ENCODE measurements around the gene BHLHE23.

The BHLHE23 gene

DNA sequence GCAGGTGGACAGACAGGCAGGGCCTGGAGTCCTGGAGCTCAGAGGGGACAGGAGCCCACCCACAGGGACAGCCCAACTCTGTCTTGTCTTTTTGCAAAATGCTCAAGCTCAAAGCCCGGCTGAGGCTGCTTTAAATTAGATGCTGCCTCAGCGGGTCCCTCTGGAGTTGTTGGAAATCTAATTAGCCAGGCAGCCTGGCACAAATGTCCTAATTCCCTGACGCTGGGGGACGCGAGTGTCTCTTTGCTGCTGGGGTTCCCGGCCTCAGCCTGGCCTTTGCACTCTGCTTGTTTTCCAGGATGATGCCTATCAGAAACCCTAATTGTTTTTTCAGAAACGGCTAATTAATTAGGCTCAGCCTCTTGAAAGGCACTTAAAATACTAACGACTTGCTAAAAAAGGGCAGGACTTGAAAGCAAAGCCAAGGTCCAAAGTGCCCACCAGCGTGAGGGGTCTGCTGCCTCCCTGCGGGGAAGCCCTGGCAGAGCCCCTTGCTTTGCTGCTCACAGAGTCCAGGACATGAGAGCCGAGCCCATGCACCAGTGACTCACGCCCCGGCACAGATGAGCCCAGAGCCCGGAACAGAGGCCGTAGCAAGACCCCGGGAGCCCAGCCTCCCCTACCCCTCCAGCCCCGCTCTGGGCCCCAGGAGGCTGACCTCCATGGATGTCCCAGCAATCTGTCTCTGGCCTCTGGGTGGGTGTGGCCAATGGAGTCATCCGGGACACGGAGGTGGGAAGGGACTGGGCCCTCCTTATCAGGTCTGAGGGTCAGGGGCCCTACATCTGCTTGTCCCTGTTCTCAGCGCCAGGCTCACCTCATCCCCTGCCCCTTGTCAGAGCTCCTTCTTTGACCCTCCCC, 46.0 kb upstream of the BHLHE23 start:
- in situ Hi-C loops (cut with MboI; ENCODE audit: low sequenced_read_pairs, unreplicated experiment): no loop called here
- TF ChIP-seq, protein P1, sequence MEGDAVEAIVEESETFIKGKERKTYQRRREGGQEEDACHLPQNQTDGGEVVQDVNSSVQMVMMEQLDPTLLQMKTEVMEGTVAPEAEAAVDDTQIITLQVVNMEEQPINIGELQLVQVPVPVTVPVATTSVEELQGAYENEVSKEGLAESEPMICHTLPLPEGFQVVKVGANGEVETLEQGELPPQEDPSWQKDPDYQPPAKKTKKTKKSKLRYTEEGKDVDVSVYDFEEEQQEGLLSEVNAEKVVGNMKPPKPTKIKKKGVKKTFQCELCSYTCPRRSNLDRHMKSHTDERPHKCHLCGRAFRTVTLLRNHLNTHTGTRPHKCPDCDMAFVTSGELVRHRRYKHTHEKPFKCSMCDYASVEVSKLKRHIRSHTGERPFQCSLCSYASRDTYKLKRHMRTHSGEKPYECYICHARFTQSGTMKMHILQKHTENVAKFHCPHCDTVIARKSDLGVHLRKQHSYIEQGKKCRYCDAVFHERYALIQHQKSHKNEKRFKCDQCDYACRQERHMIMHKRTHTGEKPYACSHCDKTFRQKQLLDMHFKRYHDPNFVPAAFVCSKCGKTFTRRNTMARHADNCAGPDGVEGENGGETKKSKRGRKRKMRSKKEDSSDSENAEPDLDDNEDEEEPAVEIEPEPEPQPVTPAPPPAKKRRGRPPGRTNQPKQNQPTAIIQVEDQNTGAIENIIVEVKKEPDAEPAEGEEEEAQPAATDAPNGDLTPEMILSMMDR (IDR thresholded peaks at IDR 0.05; ENCODE audit: borderline replicate concordance, control extremely low read depth, extremely low read depth, insufficient read depth, missing control alignments): no peak
- no peak for DNase-seq (ENCODE audit: low spot score)

GRCh38 chr20:63051911-63052310, 45.1 kb upstream of the BHLHE23 start:
- in situ Hi-C loops (cut with MboI; ENCODE audit: low sequenced_read_pairs, unreplicated experiment): no loop called here
- DNase-seq (ENCODE audit: low spot score): no peak
- TF ChIP-seq, protein P1 (IDR thresholded peaks at IDR 0.05; ENCODE audit: borderline replicate concordance, control extremely low read depth, extremely low read depth, insufficient read depth, missing control alignments): no peak

DNA sequence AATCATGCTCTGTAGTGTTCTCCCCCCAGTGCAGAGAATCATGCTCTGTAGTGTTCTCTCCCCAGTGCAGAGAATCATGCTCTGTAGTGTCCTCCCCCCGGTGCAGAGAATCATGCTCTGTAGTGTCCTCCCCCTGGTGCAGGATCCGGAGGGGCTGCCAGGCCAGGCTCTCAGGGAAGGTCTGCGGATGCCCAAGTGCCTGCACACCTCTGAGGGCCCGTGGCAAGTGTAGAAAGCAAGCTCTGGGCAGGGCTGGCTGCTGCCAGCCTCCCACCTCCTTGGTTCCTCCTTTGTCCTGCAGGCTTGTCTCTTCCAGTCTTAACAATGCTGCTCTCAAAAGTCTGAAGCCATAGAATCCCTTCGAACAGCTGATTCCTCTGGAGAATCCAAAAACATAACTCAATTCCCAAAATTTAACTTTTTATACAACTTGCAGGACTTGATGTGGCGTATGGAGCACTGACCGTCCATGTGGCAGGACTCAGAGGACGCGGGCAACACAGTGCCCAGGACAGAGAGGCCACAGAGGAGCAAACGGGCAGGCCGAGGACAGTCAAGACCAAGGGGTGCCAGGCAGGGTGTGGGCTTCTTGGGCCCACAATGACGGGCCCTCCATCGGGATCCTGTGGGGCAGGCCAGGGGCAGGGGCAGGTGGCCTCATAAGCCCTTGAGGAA, 44.6 kb upstream of the BHLHE23 start:
- TF ChIP-seq, protein P1 (IDR thresholded peaks at IDR 0.05; ENCODE audit: borderline replicate concordance, control extremely low read depth, extremely low read depth, insufficient read depth, missing control alignments): no peak
- in situ Hi-C loops (cut with MboI; ENCODE audit: low sequenced_read_pairs, unreplicated experiment): no loop called here
- no peak for DNase-seq (ENCODE audit: low spot score)

GRCh38 chr20:63050406-63050805, 43.6 kb upstream of the BHLHE23 start:
- in situ Hi-C loops (cut with MboI; ENCODE audit: low sequenced_read_pairs, unreplicated experiment): no loop called here
- TF ChIP-seq, protein P1 (IDR thresholded peaks at IDR 0.05; ENCODE audit: borderline replicate concordance, control extremely low read depth, extremely low read depth, insufficient read depth, missing control alignments): no peak
- no peak for DNase-seq (ENCODE audit: low spot score)

DNA sequence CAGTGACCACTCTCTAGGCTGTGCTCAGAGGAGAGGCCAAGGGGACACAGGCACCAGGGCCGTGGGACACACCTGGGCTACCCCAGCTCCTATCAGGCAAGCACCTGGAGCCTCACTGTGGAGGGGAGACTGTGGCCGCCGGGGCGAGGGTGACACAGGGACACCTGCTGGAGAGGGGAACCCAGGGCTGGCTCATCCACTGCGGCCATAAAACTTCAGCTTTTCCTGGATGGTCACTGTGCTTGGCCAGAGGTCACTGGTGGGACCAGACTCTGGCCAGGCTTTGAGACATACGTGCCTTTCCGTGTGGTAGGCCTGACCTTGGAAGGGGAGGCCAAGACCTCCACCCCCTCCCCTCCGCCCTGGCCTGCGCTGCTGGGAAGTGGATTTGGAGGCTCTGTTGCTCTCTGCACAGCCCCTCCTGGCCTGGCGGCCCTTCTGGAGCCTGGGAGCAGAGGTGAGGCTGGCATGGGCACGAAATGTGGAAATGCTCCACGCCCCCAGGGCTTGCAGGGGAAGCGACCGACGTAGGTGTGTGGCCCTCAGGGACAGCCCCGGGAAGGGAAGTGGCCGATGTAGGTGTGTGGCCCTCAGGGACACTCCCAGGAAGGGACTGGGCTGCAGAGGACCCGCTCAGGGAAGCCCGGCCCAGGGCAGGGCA, 42.9 kb upstream of the BHLHE23 start:
- in situ Hi-C loops (cut with MboI; ENCODE audit: low sequenced_read_pairs, unreplicated experiment): no loop called here
- TF ChIP-seq, protein P1 (IDR thresholded peaks at IDR 0.05; ENCODE audit: borderline replicate concordance, control extremely low read depth, extremely low read depth, insufficient read depth, missing control alignments): no peak
- DNase-seq (ENCODE audit: low spot score): no peak

DNA sequence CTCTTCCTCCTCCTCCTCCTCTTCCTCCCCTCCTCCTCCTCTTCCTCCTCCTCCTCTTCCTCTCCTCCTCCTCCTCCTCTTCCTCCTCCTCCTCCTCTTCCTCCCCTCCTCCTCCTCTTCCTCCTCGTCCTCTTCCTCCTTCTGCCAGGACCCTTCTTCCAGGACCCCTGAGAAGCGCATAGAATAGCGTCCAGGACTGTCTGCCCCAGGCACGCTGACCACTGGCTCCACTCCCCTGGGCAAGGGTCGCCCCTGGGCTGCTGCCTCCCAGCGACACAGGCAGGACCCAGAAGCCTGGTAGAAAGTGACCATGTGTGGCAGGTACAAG, 42.4 kb upstream of the BHLHE23 start:
- DNase-seq (ENCODE audit: low spot score): no peak
- in situ Hi-C loops (cut with MboI; ENCODE audit: low sequenced_read_pairs, unreplicated experiment): no loop called here
- TF ChIP-seq, protein P1 (IDR thresholded peaks at IDR 0.05; ENCODE audit: borderline replicate concordance, control extremely low read depth, extremely low read depth, insufficient read depth, missing control alignments): no peak
